Middle frontal gyrus (tissue), 1 donor: ENCODE measurements around the gene SPG7.

Source experiments
- DNase-seq: peaks from one replicate; pipeline ENCODE4 v3.0.0-alpha.2; 2015; ENCODE audit warnings: low spot score; ENCODE audit errors: extremely low spot score

SPG7 gene

DNA sequence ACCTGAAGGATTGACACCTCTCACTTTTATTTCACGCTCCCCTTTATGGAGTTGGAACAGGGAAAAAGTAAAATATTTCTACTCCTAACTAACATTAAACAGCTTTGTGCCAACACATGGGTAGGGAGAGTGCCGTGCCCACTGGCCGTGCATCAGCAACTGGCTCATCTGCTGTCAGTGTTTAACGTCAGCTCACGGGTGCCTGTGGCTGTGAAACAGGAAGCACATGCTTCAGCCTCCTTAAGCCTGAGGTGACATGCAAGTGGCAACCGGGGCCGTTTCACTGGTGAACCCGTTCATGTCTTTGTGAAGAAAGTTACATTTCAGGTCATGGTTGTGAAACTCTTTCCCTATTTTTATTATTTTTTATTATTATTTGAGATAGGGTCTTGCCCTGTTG lies 3.2 kb downstream of the SPG7 start:
- DNase-seq: no peak

DNA sequence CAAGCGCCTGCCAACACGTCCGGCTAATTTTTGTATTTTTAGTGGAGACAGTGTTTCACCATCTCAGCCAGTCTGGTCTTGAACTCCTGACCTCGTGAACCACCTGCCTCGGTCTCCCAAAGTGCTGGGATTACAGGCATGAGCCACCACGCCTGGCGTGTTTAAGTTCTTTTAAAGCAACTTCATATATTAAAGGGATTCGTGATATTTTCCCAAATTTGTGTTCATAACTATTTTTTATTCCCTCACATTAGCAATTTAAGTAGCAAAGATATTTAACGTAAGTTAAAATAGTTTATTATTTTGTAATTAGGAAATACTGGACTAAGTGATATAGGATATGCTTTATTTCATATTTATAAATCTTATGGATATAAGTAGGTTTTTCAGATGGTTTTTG lies 4.2 kb downstream of the SPG7 start:
- no peak for DNase-seq

DNA sequence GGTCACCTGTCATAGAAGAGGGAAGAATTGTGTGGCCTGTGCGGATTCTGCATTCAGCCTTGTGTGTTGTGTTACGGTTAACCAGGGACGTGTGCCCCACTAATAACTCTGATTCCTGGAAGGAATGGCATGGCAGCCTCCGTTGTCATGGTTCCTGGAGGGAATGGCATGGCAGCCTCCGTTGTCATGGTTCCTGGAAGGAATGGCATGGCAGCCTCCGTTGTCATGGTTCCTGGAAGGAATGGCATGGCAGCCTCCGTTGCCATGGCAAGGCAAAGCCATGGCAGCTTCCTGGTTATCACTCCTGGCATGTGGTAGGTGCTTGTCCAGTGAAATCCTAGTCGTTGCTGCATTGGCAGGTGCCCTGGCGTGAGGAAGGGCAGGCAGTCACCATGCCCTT lies 8.9 kb downstream of the SPG7 start:
- DNase-seq: no peak

DNA sequence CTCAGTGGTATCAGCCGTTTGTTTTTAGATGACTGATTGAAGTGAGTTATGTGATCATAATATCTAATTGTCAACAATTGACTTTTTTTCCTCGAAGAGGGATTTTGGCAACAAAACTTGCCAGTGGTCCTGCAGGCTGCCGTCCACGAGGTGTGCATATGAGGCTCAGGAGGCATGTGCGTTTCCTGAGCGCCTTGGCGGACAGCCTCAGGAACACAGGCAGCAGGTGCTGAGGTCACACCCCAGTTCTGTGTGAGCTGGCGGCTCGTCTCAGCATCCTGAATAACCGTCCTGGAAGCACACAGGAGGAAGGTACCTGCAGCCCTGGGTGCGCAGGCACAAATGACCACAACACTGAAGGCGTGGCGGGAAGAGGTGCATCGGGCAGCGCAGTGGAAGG lies 11.7 kb downstream of the SPG7 start:
- no peak for DNase-seq

DNA sequence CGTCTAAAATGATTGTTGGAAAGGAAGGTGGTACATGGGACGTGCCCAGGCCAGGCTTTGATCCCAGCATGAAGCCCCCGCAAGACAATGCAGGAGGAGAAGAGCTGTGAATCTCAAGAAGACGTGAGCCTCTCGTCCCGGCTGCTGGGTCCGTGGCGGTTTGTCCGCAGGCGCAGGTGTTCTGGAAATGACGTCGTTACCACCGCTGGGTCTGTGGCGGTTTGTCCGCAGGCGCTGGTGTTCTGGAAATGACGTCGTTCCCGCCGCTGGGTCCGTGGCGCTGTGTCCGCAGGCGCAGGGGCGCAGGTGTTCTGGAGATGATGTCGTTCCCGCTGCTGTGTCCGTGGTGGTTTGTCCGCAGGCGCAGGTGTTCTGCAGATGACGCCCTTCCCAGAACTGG lies 14.1 kb downstream of the SPG7 start:
- no peak for DNase-seq

DNA sequence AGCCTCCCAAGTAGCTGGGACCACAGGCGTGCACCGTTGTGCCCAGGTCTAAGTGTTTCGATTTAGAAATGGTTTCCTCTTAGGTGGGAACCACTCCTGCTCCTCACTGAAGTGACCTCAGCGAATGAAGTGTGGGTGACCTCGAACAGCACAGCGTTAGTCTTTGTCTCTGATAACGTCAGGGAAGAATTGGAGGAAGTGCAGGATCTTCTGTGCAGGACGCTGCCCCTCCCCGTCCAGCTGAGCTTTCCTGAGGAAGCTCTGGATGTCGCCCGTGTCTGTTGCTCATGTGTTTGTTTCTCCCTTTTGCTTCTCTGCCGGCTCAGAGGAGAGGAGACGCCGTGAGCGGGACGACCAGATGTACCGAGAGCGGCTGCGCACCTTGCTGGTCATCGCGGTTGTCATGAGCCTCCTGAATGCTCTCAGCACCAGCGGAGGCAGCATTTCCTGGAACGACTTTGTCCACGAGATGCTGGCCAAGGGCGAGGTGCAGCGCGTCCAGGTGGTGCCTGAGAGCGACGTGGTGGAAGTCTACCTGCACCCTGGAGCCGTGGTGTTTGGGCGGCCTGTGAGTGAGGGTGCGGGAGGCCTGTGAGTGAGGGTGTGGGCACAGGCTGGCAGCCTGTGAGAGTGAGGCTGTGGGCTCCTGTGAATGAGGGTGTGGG lies 15.6 kb downstream of the SPG7 start:
- DNase-seq: no peak

DNA sequence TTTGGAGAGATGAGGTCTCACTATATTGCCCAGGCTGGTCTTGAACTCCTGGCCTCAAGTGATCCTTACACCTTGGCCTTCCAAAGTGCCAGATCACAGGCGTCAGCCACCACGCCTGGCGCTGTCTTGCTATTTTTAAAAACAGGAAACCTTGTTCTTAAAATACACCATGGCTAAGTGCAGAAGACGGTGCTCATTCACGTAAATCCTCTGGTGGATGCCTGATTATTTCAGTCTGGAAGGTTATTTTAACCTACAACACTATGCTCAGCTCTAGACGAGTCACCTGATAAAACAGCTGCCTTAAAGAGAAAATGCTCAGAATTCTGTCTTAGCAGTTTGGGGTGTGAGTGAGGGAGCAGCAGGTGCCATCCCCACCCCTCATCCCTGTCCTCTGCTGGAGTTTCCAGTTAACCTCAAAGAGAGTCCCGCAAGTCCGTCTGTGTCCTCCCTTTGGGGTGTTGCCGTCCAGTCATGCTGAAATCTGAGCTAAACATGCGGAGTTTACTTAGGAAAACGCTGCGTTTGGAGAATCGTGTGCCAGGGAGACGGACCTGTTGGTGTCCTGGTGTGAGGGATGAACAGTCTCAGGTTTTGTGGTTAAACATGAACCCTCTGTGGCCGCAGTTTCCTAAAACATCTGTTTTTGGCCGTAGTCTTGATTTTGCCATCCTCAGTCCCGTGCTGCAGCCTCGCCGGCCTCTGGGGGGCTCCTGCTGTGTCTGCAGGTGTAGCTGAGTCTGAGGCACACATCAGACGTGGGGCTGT lies 17.1 kb downstream of the SPG7 start:
- no peak for DNase-seq

DNA sequence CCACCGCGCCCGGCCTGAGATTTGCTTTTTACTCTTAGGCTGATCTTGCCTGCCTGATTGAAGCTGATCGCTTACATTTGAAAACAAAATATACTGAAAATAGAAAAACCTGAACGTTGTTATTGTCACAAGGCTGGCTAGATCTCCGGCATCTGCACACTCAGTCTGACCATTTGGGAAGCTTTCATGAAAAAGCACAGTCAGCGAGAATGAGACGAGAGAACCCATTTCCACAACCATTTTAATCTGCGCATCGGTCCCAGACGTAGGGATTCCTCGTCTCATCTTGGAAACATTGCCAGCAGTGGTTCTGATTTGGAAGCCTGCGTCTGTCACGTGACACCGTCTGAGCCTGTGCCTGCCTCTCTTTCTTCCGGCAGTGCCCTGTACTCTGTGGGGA lies 20.9 kb downstream of the SPG7 start:
- DNase-seq: no peak

DNA sequence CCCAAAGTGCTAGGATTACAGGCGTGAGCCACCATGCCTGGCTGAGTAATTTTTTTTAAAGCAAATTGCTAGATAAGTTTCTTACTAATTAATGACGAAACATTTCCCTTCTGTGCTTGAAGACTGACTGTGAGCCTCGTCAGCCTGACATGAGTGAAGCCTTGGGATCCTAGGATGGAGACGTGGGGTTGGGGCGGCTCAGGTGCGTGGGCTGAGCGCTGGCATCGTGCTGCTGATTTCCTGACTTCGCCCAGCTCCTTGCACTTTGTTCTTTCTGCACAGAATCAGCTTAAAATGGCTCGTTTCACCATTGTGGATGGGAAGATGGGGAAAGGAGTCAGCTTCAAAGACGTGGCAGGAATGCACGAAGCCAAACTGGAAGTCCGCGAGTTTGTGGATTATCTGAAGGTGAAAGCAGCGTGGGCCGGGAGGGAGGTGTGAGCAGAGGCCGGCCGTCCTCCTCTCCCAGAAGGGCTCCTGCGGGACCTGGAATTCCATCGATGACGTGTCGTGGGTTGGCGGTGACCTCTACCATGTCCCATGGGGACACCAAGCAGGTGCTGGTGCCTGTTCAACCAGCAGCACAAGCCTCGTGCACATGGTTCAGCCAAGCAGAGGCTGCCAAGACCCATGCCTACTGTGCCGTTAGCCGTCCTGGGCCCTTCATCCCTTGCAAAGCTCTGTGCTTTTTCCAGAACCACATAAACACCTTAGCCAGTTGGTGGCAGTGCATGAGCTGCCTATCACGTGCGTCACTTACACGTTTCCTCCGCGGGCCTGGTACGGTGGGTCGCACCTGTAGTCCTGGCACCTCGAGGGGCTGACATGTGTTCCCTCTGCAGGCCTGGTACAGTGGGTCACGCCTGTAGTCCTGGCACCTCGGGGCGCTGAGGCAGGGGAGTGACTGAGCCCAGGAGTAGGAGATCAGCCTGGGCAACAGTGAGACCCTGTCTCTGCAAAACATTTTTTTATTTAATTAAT lies 22.5 kb downstream of the SPG7 start:
- no peak for DNase-seq

DNA sequence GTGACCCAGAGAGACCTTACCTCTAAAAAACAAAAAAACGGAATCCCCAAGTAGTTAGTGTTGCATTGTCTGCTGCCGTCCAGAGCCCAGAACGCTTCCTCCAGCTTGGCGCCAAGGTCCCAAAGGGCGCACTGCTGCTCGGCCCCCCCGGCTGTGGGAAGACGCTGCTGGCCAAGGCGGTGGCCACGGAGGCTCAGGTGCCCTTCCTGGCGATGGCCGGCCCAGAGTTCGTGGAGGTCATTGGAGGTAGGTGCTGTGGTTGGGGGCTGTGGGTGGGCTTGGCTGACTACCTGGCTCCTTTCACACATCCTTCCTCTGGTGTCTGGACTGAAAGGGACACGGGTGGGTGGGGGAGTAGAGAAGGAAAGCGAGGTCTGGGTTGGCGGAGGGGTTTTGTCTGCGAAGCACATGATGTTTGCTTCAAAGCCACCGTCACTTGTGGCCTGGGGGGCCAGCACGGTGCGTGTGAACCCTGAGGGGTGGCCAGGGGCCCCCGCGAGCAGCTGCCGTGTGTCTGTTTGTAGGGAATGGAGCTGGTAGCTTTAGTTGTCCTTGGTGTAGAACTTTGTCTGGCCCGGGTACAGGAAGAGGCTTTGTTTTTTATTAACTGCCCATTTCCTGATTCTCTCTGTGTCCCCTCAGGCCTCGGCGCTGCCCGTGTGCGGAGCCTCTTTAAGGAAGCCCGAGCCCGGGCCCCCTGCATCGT lies 23.8 kb downstream of the SPG7 start:
- DNase-seq: no peak

DNA sequence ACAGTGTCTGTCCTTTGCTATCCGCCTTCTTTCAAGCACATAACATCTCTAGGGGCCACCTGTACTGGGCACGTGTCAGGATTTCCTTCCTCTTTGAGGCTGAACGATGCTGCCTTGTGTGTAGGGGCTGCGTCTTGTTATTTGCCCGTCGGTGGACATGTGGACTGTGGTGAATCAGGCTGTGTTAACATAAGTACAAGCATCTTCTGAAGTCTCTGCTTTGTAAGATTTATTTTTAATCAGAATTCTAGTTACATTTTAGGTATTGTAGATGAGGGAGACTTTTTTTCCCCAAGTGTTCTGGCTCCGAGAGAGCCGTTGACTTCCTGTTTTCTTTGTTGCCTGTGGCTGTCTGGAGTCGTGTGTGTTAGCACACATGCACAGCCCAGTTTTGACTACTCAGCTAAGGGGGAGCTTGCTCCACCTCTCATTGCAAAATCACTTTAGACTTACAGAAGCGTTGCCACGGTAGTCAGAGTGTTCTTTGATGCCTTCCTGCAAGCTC lies 26.1 kb downstream of the SPG7 start:
- no peak for DNase-seq

DNA sequence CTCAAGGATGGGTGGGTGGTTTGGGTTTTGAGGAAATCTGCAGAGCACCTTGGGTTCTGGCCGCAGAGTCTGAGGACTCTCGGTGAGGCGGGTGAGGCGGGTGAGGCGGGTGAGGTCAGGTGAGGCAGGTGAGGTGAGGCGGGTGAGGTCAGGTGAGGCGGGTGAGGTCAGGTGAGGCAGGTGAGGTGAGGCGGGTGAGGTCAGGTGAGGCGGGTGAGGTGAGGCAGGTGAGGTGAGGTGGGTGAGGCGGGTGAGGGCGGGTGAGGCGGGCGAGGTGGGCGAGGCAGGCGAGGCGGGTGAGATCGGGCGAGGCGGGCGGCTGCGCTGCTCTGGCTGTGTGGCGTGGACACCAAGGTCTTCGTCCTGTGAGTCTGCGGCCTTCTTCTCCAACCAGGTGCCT lies 28.2 kb downstream of the SPG7 start:
- DNase-seq: no peak

DNA sequence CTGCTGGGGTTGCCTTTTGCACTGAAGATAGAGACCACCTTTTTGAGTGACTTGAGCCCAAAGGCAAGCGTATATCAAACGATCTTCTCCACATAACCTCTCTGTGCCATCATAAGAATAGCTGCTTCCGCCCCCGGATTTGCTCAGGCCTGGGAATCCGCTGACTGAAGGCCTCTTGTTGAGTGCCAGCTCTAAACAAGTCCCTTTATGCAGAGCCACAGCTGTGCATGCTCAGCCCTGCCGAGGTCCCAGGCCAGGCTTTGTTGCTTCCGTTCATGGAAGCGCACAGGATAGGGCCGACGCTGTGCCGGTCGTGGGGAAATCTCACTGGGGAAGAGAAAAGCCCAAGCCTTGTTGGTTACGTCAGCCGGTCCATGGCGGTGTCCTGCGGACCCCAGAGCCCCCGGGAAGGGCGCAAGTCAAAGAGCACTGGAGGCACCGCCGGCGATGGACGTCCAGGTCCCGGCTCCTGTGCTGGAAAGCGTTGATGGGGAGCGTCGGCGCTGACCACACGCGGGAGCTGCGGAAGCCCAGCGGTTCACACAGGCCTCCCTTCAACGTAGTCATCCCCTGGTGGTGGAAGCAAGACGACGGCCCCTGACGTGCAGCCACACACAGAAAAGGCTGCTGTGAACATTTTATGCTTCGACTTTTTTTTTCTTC lies 28.8 kb downstream of the SPG7 start:
- peak; percentile 39 for DNase-seq

DNA sequence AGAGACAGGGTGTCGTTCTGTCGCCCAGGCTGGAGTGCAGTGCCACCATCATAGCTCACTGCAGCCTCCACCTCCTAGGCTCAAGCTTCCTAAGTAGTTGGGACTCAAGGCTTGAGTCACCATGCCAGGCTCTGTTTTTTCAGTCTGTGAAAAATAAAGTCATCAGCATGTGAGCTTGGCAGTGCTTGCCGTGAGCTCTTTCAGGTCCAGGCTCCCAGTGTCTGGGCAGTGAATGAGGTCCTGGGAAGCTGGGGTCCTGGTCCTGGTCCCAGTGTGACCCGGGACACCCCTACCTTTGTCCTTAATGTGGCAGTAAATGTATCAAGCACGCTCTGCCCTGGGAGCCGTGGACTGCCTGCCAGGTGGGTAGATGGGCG lies 29.3 kb downstream of the SPG7 start:
- DNase-seq: no peak

DNA sequence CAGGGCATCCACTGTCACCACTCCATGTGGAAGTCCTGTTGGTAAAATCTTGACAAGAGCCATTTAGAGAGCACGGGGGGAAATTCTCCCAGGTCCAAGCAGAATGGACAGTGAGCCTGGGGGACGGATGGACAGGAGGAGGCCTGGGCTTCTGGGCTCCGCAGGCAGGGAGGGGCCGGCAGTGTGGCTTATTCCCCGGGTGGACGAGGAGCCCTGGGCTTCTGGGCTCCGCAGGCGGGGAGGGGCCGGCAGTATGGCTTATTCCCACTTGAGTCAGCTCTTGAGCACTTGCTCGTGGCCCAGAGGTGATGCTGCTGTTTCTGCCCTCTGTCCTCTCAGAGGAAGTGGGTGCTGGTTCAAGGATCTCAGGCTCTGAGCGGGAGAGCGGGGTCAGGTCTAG lies 30.1 kb downstream of the SPG7 start:
- no peak for DNase-seq

DNA sequence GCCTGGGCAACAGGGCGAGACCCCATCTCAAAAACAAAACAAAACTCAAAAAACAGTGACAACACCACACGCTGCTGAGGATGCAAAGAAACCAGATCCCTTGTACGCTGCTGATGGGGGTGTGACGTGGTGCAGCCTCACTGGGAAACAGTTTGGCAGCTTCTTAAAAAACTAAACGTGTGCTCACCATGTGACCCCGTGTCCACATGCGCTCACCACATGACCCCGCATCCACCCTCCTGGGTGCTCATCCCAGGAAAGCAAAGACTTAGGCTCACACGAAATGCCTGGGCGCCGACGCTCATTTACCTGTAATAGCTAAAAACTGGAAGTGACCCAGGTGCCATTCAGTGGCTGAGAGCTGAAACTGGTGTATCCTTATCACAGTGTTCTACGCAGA lies 32.4 kb downstream of the SPG7 start:
- DNase-seq: no peak

DNA sequence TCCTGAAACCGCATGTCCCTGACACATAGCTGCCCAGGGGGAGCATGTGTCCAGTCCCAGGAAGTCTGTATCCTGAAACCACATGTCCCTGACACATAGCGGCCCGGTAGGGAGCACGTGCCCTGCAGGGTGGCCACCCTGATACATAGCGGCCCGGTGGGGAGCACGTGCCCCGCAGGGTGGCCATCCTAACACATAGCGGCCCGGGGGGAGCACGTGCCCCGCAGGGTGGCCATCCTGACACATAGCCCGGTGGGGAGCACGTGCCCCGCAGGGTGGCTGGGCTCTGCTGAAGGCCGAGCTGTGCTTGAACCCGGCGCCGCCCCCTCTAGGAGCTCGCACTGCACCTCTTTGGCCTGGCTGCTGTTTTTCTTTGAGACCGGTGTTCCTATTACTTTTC lies 33.6 kb downstream of the SPG7 start:
- DNase-seq: no peak

DNA sequence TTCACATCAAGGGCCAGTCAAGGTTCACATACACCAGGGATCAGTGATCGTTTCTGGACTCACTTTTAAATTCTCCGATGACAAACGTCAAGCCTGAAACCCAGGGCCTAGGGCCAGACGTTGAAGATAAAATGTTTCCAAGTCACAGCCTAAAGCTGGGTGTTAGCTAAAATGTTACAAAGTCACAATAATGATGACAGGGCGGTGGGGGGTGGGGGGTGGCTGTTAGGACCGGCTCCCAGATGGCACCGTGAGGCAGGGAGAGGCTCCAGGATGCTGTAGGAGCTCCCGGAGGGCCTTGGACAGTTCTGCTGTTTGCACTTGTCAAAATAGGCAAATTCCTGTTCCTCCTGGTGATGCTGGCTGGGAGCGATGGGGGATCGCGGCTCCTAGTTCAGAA lies 35.9 kb downstream of the SPG7 start:
- DNase-seq: no peak

DNA sequence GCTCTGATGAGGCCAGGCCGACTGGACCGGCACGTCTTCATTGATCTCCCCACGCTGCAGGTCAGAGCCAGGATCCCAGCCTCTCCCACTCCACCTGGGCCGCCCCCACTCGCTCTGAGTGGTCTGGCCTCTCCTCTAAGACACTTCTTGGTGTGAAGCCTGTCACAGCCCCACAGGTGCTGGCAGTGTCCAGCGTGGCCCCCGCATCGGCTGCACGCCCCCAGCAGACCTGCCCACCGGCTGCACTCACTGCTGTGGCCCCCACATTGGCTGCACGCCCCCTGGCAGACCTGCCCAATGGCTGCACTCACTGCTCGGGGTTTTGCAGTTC lies 36.5 kb downstream of the SPG7 start:
- DNase-seq: no peak

DNA sequence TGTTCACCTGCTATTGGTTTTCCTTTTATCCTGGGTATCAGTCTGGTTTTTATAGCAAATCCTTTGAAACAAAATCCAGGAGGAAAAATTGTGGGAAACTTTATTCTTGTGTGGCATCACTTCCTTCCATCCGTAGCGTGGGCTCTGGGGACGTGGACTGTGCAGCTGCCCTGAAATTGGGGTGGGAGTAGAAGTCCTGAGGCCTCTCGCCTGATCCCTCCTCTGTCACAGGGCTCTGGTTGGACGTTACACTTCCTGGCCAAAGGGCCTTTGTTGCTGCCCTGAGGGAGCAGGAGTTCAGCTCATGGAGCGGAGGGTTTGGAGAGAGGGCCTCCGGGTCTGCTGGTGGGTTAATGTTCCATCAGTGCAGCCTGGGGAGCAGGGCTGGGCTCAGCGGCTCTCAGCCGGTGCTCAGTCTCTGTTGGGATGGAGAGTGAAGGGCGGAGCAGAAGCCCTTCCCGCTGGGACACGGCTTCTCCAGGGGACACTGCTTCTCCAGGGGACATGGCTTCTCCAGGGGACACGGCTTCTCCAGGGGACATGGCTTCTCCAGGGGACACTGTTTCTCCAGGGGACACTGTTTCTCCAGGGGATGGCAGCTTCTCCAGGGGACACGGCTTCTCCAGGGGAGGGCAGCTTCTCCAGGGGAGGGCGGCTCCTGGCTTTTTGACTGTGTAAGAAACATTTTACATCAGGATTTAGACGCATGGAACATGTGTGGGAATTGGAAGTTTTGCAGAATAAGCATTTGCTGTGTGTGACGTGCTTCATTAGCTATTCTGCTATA lies 37.0 kb downstream of the SPG7 start:
- no peak for DNase-seq
